Suprapubic skin (tissue), 3 donors: ENCODE data around the gene IKZF1.

Experiments used
- EP300 ChIP-seq: sonication (generic); formaldehyde crosslinking; IDR thresholded peaks from one replicate; pipeline ENCODE4 v1.6.1; 2017; ENCODE audit warnings: antibody characterized with exemption
- POLR2A ChIP-seq, 2 donors: fragments of 450-650 bp; IDR thresholded peaks; one replicate each; pipeline ENCODE4 v1.6.1; 2017; ENCODE audit warnings: antibody characterized with exemption in 2 of 2, mild to moderate bottlenecking in 2 of 2, moderate library complexity in 2 of 2
- TF ChIP-seq, protein P1 (sequence below), 2 donors: fragments of 200-600 bp in 1 of 2; fragments of 450-650 bp in 1 of 2; sonication (generic) in 1 of 2; IDR thresholded peaks; one replicate each; pipeline ENCODE4 v1.5.1; 2016 to 2019; ENCODE audit warnings: antibody characterized with exemption in 2 of 2, mild to moderate bottlenecking in 1 of 2, moderate library complexity in 1 of 2

DNA sequence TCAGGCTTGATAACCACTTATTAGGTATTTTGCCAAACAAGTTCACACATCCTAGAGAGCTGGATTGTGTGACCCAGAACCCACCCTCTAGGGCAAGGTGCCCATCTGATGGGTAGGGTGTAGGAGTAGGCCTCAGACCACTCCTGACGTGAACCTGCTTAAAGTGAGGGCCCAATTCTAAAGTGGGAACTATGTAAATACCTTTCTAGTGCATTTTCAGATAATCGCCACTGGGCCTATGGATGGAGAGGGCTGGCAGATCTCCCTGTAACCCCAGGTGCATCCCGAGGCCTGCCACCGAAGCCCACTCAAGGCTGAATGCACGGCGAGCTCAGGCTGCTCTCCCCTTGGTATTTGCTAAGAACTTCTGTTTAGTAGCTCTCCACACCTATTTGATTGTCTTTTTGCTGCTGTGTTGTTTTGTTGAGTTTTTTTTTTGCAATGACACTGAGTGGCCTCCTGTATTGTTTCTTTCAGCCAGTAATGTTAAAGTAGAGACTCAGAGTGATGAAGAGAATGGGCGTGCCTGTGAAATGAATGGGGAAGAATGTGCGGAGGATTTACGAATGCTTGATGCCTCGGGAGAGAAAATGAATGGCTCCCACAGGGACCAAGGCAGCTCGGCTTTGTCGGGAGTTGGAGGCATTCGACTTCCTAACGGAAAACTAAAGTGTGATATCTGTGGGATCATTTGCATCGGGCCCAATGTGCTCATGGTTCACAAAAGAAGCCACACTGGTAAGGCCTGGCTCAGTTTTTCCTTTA is 71.7 kb downstream of the IKZF1 start:
- TF ChIP-seq, protein P1, sequence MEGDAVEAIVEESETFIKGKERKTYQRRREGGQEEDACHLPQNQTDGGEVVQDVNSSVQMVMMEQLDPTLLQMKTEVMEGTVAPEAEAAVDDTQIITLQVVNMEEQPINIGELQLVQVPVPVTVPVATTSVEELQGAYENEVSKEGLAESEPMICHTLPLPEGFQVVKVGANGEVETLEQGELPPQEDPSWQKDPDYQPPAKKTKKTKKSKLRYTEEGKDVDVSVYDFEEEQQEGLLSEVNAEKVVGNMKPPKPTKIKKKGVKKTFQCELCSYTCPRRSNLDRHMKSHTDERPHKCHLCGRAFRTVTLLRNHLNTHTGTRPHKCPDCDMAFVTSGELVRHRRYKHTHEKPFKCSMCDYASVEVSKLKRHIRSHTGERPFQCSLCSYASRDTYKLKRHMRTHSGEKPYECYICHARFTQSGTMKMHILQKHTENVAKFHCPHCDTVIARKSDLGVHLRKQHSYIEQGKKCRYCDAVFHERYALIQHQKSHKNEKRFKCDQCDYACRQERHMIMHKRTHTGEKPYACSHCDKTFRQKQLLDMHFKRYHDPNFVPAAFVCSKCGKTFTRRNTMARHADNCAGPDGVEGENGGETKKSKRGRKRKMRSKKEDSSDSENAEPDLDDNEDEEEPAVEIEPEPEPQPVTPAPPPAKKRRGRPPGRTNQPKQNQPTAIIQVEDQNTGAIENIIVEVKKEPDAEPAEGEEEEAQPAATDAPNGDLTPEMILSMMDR (IDR thresholded peaks at IDR 0.05) = no peak
- TF ChIP-seq EP300 (no peak), POLR2A (IDR thresholded peaks at IDR 0.05) (no peak)
